HEK293 (cell line): ENCODE data around the gene HES2.

Source experiments
- CTCF ChIA-PET: fragments of 350-600 bp; formaldehyde crosslinking; extraction: SDS; loops from one replicate; lab custom pipeline; 2021; ENCODE audit warnings: antibody characterized with exemption; lab: Yijun Ruan, JAX
- POLR2A ChIA-PET: fragments of 300-600 bp; formaldehyde crosslinking; extraction: SDS; loops from one replicate; lab custom pipeline; 2020; ENCODE audit warnings: antibody characterized with exemption, inconsistent platforms; lab: Yijun Ruan, JAX
- H3K27ac ChIP-seq: fragments of 200-500 bp; sonication (Bioruptor generic); 2 replicates; pipeline ENCODE4 v1.5.1; 2014; ENCODE audit warnings: low read depth, low read length, control low read depth, inconsistent platforms; ENCODE audit errors: extremely low read depth
- H3K36me3 ChIP-seq, 2 experiments: fragments of 200-500 bp in 1 of 2; sonication (Bioruptor generic) in 1 of 2; 1 replicate in 1 of 2; 2 replicates in 1 of 2; pipeline ENCODE4 v1.5.1; 2014 to 2017; ENCODE audit warnings: inconsistent platforms in 2 of 2, low read length in 2 of 2; ENCODE audit not compliant: control insufficient read depth in 2 of 2, insufficient read depth in 1 of 2
- H3K4me1 ChIP-seq: fragments of 200-500 bp; sonication (Bioruptor generic); 2 replicates; pipeline ENCODE4 v1.5.1; 2014; ENCODE audit warnings: mild to moderate bottlenecking, low read length, inconsistent platforms; ENCODE audit not compliant: control insufficient read depth, insufficient read depth
- H3K4me3 ChIP-seq: 2 replicates; pipeline ENCODE4 v1.5.1; 2011; ENCODE audit warnings: low read depth, mild to moderate bottlenecking, control low read depth, low read length, moderate library complexity
- H3K9me3 ChIP-seq: fragments of 200-500 bp; sonication (Bioruptor generic); 2 replicates; pipeline ENCODE4 v1.5.1; 2014; ENCODE audit warnings: low read depth, low read length, inconsistent platforms; ENCODE audit not compliant: control insufficient read depth, insufficient read depth
- ATF2 ChIP-seq: fragments of 450-650 bp; formaldehyde crosslinking; IDR thresholded peaks from 2 replicates; pipeline ENCODE4 v1.5.1; 2016; ENCODE audit warnings: missing biosample characterization, missing genetic modification characterization, low read depth
- HOXA7 ChIP-seq: sonication (generic); formaldehyde crosslinking; IDR thresholded peaks from 2 replicates; pipeline ENCODE4 v1.8.1; 2022; ENCODE audit warnings: missing genetic modification reagents, borderline replicate concordance
- HOXD13 ChIP-seq: sonication (generic); formaldehyde crosslinking; IDR thresholded peaks from 2 replicates; pipeline ENCODE4 v1.8.0; 2022; ENCODE audit warnings: missing genetic modification reagents, borderline replicate concordance
- PBX3 ChIP-seq: sonication (generic); formaldehyde crosslinking; IDR thresholded peaks from 2 replicates; pipeline ENCODE4 v1.8.1; 2022; ENCODE audit warnings: mild to moderate bottlenecking, moderate library complexity, missing genetic modification reagents
- PRDM10 ChIP-seq: fragments of 450-650 bp; formaldehyde crosslinking; IDR thresholded peaks from 2 replicates; pipeline ENCODE4 v1.5.1; 2016; ENCODE audit warnings: missing biosample characterization, missing genetic modification characterization
- ZBTB6 ChIP-seq: fragments of 450-650 bp; formaldehyde crosslinking; IDR thresholded peaks from 2 replicates; pipeline ENCODE4 v1.5.1; 2017; ENCODE audit warnings: missing biosample characterization, missing genetic modification characterization
- ZNF112 ChIP-seq: fragments of 450-650 bp; formaldehyde crosslinking; IDR thresholded peaks from 2 replicates; pipeline ENCODE4 v1.5.0; 2017; ENCODE audit warnings: missing biosample characterization, missing genetic modification characterization
- ZNF121 ChIP-seq: fragments of 450-650 bp; formaldehyde crosslinking; IDR thresholded peaks from 2 replicates; pipeline ENCODE4 v1.5.1; 2016; ENCODE audit warnings: missing biosample characterization, missing genetic modification characterization
- ZNF335 ChIP-seq: fragments of 450-650 bp; formaldehyde crosslinking; conservative IDR thresholded peaks from 2 replicates; pipeline ENCODE4 v1.5.1; 2016; ENCODE audit warnings: missing biosample characterization, missing genetic modification characterization
- ZNF362 ChIP-seq: fragments of 450-650 bp; formaldehyde crosslinking; IDR thresholded peaks from 2 replicates; pipeline ENCODE4 v1.5.1; 2016; ENCODE audit warnings: missing biosample characterization, missing genetic modification characterization
- ZNF473 ChIP-seq: fragments of 450-650 bp; formaldehyde crosslinking; IDR thresholded peaks from 2 replicates; pipeline ENCODE4 v1.5.1; 2017; ENCODE audit warnings: missing biosample characterization, missing genetic modification characterization
- ZNF629 ChIP-seq: fragments of 450-650 bp; formaldehyde crosslinking; IDR thresholded peaks from 2 replicates; pipeline ENCODE4 v1.5.1; 2017; ENCODE audit warnings: missing biosample characterization, missing genetic modification characterization
- ZNF792 ChIP-seq: fragments of 450-650 bp; formaldehyde crosslinking; IDR thresholded peaks from 2 replicates; pipeline ENCODE4 v1.5.1; 2016; ENCODE audit warnings: missing biosample characterization, missing genetic modification characterization
- ZSCAN18 ChIP-seq: fragments of 450-650 bp; formaldehyde crosslinking; IDR thresholded peaks from 2 replicates; pipeline ENCODE4 v1.5.1; 2016; ENCODE audit warnings: missing biosample characterization, missing genetic modification characterization

Gene HES2

GRCh38 chr1:6410248-6410893, 9.3 kb downstream of the HES2 start (continued):
- TF ChIP-seq PRDM10 (tag by site-specific recombination) (0 out of 2 replicates have a peak, but pooled peaks have one; percentile 26), ZBTB6 (tag by site-specific recombination) (0 out of 2 replicates have a peak, but pooled peaks have one; percentile 12), HOXA7 (CRISPR knock-in tag) (no peak), ZNF629 (no peak), ZNF792 (no peak), PBX3 (CRISPR knock-in tag) (no peak), ZSCAN18 (tag by site-specific recombination) (no peak), ATF2 (tag by site-specific recombination) (0 out of 2 replicates have a peak, but pooled peaks have one; percentile 5), ZNF473 (tag by site-specific recombination) (no peak), ZNF121 (tag by site-specific recombination) (no peak), ZNF335 (tag by site-specific recombination) (0 out of 2 replicates have a peak, but pooled peaks have one; percentile 31)

- H3K36me3 ChIP-seq = no peaks in the 10 kb centered on the region
- ChIA-PET POLR2A (interaction anchor here (0.7 kb wide), 1 partner anchor 172 kb away, joined by 4 read pairs; no protein-coding TSS in a partner anchor), CTCF (interaction anchor here (1.5 kb wide), 1 partner anchor 62 kb away, joined by 5 read pairs; no protein-coding TSS in a partner anchor)
- TF ChIP-seq HOXD13 (CRISPR knock-in tag) (no peak), ZNF112 (tag by site-specific recombination) (no peak), ZNF121 (tag by site-specific recombination) (peak; percentile 60; the same call in 1 of the 2 replicates), ZNF362 (tag by site-specific recombination) (0 out of 2 replicates have a peak, but pooled peaks have one; percentile 46)
- H3K4me3 ChIP-seq = no peak overlapping the region
- no peaks in the 10 kb centered on the region; the same call in 1 of the 2 replicates for H3K4me1 ChIP-seq
- no peaks in the 10 kb centered on the region for H3K9me3 ChIP-seq
- H3K27ac ChIP-seq = no peak overlapping the region
These were observed 10.0 kb downstream of the HES2 start for GRCh38 chr1:6409733-6410132.
